Stimulated activated naive CD8-positive, alpha-beta T cell treated with anti-CD3 and anti-CD28 coated beads, Interleukin-15, Interleukin-2, amounts not matched to agents 100 ng/mL and 50 ng/mL, for 24 hours (primary cell): ENCODE measurements around the gene AGBL4.

Experiments used
- H3K27ac Mint-ChIP-seq: one replicate; pipeline ENCODE4 v1.8.0; 2021; ENCODE audit warnings: mild to moderate bottlenecking, mixed read lengths
- H3K27me3 Mint-ChIP-seq: one replicate; pipeline ENCODE4 v1.8.0; 2021; ENCODE audit warnings: mixed read lengths
- H3K36me3 Mint-ChIP-seq: one replicate; pipeline ENCODE4 v1.8.0; 2021; ENCODE audit warnings: low read depth, mixed read lengths
- H3K4me1 Mint-ChIP-seq: one replicate; pipeline ENCODE4 v1.8.0; 2021; ENCODE audit warnings: low read depth, mixed read lengths
- H3K4me3 Mint-ChIP-seq: one replicate; pipeline ENCODE4 v1.8.0; 2021; ENCODE audit warnings: mild to moderate bottlenecking, mixed read lengths
- H3K9me3 Mint-ChIP-seq: one replicate; pipeline ENCODE4 v1.8.0; 2021; ENCODE audit warnings: mixed read lengths

The AGBL4 gene

DNA sequence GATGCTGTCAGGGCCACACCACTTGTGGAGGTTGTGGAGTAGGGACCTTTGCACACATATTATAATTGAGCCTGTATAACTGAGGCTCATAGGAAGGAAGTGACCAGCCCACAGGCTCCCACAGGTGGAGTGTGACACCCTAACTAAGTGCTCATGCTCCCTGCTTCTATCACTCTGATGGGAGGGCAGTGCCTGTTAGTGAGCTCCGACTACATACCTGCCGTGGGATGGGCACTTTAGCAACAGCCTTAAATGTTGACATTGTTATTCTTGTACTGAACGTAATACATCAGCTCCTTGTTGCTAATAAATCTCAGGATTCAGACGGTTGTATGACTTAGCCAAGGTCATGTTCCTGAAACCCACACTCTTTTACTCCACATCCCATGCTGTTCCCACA, 1305.0 kb downstream of the AGBL4 start:
- H3K27me3 Mint-ChIP-seq = no peaks in the 10 kb centered on the region
- H3K4me3 Mint-ChIP-seq = no peak overlapping the region
- H3K36me3 Mint-ChIP-seq = no peaks in the 10 kb centered on the region
- no peaks in the 10 kb centered on the region for H3K9me3 Mint-ChIP-seq
- H3K4me1 Mint-ChIP-seq = peaks cover 4% of the 10 kb centered on the region
- no peak overlapping the region for H3K27ac Mint-ChIP-seq

DNA sequence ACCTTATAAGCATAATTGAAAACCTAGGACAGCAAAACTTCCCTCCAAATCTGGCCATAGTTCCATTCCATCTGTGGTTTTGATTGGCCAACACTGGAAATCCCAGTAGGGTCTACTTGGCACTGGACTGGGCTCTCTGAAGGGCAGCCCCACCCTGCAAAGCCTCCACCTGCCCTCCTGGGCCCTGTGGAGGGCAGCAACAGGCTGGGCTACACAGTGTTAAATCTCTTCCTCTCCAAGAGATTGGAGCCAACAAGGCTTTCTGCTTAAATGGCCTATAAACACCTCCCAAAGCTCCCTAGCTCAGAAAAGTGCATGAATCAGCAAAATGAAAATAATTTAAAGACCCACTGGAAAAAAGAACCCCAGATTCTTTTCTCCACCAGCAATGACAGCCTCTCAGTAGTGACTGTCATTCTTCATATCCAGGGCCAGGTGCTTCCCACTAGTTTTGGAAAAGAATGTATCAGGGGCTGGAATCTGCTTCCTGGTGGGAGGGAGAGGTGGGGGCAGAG, 1305.6 kb downstream of the AGBL4 start:
- no peak overlapping the region for H3K27ac Mint-ChIP-seq
- no peaks in the 10 kb centered on the region for H3K36me3 Mint-ChIP-seq
- no peaks in the 10 kb centered on the region for H3K27me3 Mint-ChIP-seq
- peaks cover 4% of the 10 kb centered on the region for H3K4me1 Mint-ChIP-seq
- H3K4me3 Mint-ChIP-seq = no peak overlapping the region
- no peaks in the 10 kb centered on the region for H3K9me3 Mint-ChIP-seq

DNA sequence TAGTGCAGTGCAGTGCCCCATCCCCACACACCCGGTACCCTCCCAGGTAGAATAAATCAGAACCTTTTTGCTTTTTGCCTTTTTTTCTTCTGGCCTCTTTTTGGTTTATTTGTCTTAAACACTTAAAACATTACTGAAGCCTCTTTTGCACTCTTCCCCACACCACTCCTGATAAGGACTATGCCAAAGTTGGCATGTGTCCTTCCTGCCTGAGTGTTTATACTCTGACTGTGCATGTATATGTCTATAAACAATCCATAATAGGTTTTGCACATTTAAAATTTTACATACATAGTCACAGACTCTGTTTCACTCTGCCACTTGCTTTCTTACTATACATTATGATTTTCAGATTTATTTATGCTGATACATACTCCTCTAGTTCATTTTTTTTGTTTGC, 1306.7 kb downstream of the AGBL4 start:
- H3K4me3 Mint-ChIP-seq = no peak overlapping the region
- no peaks in the 10 kb centered on the region for H3K27me3 Mint-ChIP-seq
- peaks cover 4% of the 10 kb centered on the region for H3K4me1 Mint-ChIP-seq
- H3K9me3 Mint-ChIP-seq = no peaks in the 10 kb centered on the region
- no peak overlapping the region for H3K27ac Mint-ChIP-seq
- H3K36me3 Mint-ChIP-seq = no peaks in the 10 kb centered on the region

DNA sequence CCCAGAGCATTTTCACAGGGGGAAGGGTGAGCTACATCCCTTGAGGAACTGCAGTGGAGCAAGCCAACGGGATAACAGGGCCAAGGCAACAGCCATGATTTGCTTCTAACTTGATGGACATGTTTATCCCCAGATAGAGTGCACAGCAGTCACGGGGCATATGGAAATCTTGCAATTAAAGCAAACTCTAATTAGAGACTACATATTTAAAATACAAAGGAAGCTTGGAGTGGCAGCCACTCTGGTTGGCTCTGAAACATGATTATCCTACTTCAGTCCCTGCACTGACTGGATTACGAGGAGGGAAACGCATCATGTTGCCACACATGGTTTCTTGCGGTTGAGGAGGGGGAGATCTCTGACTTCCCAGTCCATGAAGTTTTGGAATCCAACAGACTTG, 1307.8 kb downstream of the AGBL4 start:
- Mint-ChIP-seq H3K9me3 (no peaks in the 10 kb centered on the region), H3K4me3 (no peak overlapping the region), H3K36me3 (no peaks in the 10 kb centered on the region), H3K4me1 (peaks cover 4% of the 10 kb centered on the region), H3K27me3 (no peaks in the 10 kb centered on the region), H3K27ac (no peak overlapping the region)

DNA sequence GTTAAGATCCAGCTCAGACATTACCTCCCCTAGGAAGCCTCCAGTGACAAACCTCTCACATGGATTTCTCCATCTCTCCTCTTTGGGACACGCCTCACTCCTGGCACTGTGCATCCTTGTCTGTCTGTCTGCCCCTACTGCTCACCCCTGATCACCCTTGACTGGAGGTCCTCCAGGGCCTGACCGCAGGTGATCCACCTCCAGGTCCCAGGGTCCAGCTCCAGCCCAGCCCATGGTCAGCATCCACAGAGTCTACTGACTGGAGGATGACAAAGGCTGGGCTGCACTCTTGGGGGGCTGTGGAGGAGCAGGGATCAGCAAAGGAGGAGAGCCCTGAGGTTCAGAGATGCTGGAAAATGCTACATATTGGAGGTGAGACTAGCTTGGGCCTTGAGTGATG, 1312.8 kb downstream of the AGBL4 start:
- H3K36me3 Mint-ChIP-seq = no peaks in the 10 kb centered on the region
- no peaks in the 10 kb centered on the region for H3K9me3 Mint-ChIP-seq
- no peak overlapping the region for H3K27ac Mint-ChIP-seq
- peaks cover 4% of the 10 kb centered on the region for H3K4me1 Mint-ChIP-seq
- no peak overlapping the region for H3K4me3 Mint-ChIP-seq
- no peaks in the 10 kb centered on the region for H3K27me3 Mint-ChIP-seq

DNA sequence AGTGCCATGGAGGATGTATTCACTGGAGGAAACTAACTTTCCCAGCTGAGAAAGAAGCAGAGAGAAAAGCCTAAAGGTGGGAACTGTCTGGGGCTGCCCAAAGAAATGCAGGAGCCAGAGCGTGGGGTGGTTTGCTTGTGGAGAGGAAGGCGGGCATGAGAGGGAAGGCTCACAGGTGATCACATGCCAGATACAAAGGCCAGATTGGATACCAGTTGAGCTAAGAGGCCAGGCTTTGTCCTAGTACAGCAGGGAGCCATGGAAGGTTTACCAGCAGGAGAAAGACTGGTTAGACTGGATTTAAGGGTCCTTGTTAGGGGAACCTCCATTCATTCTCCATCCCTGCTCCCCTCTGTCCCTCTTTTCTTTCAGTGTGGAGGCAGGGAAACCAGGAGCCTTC, 1313.4 kb downstream of the AGBL4 start:
- Mint-ChIP-seq H3K36me3 (no peaks in the 10 kb centered on the region), H3K27ac (no peak overlapping the region), H3K4me1 (peaks cover 4% of the 10 kb centered on the region), H3K4me3 (no peak overlapping the region), H3K9me3 (no peaks in the 10 kb centered on the region), H3K27me3 (no peaks in the 10 kb centered on the region)

DNA sequence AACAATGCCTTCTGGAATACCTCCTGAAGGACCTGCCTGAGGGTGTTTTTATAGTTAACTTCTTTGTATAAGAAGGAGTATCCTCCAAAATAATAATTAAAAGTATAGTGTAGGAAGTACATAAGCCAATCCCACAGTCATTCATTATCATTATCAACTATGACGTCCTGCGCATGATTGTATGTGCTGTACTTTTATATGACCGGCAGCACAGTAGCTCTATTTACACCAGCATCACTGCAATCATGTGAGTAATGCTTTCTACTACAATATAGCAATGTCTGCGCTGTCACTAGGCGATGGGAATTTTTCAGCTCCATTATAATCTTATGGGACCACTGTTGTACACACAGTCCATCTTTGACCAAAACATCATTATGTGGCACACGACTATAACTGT, 1319.0 kb downstream of the AGBL4 start:
- Mint-ChIP-seq H3K27me3 (peaks cover 19% of the 10 kb centered on the region), H3K27ac (no peak overlapping the region), H3K36me3 (no peaks in the 10 kb centered on the region), H3K4me3 (no peak overlapping the region), H3K9me3 (no peaks in the 10 kb centered on the region), H3K4me1 (no peaks in the 10 kb centered on the region)

DNA sequence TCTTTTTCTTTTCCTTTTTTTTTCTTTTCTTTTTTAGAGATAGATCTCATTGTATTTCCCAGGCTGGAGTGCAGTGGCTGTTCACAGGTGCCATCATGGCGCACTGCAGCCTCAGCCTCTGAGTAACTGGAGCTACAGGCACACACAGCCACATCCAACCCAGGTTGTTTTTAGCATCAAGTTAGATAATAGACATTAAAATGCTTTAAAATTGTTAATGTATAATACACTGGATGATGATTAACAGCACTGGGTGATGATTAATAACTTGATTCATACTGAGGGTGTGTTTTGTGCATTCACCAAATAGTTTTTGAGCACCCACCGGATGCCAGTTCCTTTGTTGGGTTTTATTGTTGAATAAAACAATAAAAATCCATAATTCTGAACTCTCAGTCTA, 1322.3 kb downstream of the AGBL4 start:
- Mint-ChIP-seq H3K4me3 (no peak overlapping the region), H3K9me3 (no peaks in the 10 kb centered on the region), H3K27me3 (peaks cover 30% of the 10 kb centered on the region), H3K27ac (no peak overlapping the region), H3K4me1 (no peaks in the 10 kb centered on the region), H3K36me3 (no peaks in the 10 kb centered on the region)

DNA sequence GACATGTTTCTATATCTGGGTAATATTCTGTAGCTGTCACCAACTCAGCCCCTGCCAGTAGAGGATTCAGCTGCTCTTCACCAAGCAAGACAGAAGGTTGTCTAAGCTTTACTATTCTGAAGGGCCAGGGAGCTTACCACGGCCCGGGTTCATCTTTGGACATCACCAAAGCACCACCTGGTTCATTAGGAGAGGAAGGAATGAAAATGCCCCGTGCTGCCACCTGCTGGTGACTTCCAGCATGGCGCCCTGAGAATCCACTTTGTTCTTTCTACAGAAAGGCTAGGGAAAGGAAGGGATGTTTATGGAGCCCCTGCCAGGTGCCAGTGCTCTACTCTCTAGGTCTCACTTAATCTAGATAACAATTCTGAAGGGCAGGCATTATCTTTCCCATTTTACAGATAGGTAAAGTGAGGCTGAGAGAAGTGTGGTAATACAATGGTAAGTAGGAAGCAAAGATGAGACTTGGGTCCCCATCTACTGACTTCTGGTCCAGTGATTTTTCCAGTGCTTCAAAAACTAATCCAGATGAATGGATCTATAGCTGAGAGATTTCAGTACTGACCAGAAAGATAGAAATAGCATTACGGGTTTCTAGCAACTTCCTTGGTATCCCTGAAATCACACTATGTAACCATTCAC, 1326.6 kb downstream of the AGBL4 start:
- no peaks in the 10 kb centered on the region for H3K4me1 Mint-ChIP-seq
- peaks cover 25% of the 10 kb centered on the region for H3K27me3 Mint-ChIP-seq
- H3K4me3 Mint-ChIP-seq = no peak overlapping the region
- no peak overlapping the region for H3K27ac Mint-ChIP-seq
- H3K36me3 Mint-ChIP-seq = no peaks in the 10 kb centered on the region
- H3K9me3 Mint-ChIP-seq = no peaks in the 10 kb centered on the region

DNA sequence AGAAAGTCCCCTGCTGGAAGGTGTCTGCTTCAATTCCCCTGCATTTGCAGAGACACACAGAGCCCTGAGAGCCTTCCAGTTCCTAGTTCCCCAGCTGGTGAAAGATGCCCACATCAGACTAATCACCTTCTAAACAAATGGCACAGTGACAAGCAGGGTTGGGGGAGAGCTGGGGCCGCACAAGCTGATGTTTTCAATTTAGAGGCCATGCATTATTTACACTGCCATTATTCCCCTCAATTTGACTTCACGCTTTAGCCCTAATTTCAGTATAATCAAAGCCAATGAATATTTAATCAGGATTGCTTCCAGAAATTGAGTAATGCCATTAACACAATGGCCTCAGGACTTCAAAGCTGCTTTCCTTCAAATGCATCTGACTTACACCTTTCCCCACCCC, 1328.6 kb downstream of the AGBL4 start:
- peaks cover 16% of the 10 kb centered on the region for H3K27me3 Mint-ChIP-seq
- no peaks in the 10 kb centered on the region for H3K9me3 Mint-ChIP-seq
- H3K4me3 Mint-ChIP-seq = no peak overlapping the region
- no peak overlapping the region for H3K27ac Mint-ChIP-seq
- H3K36me3 Mint-ChIP-seq = no peaks in the 10 kb centered on the region
- H3K4me1 Mint-ChIP-seq = no peaks in the 10 kb centered on the region

DNA sequence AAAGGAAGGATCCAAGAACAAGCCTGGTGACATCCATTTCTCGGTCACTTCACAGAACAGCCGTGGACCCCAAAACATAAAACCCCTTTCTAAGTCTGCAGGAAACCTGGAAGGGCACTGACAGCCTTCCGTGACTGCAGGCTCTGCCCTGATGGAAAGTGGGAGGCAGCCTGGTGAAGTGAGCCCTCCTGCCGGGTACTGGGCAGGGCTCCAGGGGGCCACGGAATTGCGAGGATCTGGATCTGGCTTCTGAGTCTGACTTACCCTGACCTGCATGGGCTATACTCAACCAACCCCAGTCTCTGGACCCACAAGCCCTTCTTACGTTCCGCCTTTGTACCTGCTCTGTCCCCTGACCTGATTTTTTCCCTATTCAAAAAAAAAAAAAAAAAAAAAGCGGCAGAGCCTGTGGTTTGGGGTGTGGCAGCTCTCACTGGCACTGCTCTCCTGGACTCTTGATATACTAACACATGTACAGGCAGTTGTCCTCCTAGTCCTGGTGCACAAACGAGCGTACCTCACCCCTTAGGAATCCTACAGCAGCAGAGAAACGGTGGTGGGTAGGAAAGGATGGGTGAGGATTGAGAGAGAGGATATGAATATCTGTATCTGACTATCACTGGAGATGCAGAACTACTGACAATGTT, 1330.0 kb downstream of the AGBL4 start:
- no peaks in the 10 kb centered on the region for H3K36me3 Mint-ChIP-seq
- peaks cover 13% of the 10 kb centered on the region for H3K27me3 Mint-ChIP-seq
- H3K4me3 Mint-ChIP-seq = no peak overlapping the region
- H3K9me3 Mint-ChIP-seq = no peaks in the 10 kb centered on the region
- H3K27ac Mint-ChIP-seq = no peak overlapping the region
- no peaks in the 10 kb centered on the region for H3K4me1 Mint-ChIP-seq

DNA sequence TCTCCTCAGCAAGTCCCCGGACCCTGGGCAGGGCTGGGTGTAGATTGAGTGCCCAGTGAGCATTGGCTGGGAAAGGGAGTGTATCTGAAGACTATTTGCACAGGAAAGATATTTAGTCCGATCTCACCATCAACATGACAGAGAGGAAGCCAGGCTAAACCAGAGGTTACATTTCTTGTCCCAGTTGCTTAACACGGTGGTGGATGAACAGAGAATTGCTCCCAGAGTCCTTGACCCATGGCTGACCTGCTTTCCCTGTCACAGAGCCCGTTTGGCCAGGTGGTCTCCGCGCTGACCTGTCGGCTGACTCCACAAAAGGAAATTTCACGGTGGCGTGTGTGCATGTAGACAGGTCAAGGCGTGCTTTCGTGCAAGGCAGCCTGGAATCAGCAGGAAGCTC, 1330.6 kb downstream of the AGBL4 start:
- no peak overlapping the region for H3K27ac Mint-ChIP-seq
- peaks cover 12% of the 10 kb centered on the region for H3K27me3 Mint-ChIP-seq
- H3K4me3 Mint-ChIP-seq = no peak overlapping the region
- H3K36me3 Mint-ChIP-seq = no peaks in the 10 kb centered on the region
- H3K9me3 Mint-ChIP-seq = no peaks in the 10 kb centered on the region
- H3K4me1 Mint-ChIP-seq = no peaks in the 10 kb centered on the region

DNA sequence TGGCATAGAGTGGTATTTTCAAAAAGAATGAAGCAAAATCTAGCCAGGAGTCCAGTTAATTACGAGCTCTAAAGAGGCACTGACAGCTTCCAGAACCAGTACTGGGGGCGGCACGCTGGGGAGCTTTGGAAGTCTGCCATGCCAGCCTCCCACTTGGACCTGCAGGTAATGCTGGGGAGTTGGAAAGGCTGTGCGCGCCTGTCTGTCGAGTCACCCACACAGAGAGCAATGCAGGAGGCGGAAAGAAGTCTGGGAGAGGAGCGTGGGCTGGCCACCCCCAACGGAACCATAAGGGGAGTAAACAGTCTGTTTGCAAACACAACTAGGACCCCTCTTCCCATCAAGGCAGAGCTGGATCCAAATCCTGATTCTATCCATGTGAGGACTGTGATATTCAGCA, 1331.5 kb downstream of the AGBL4 start:
- H3K27ac Mint-ChIP-seq = no peak overlapping the region
- H3K27me3 Mint-ChIP-seq = peaks cover 9% of the 10 kb centered on the region
- no peaks in the 10 kb centered on the region for H3K36me3 Mint-ChIP-seq
- no peaks in the 10 kb centered on the region for H3K4me1 Mint-ChIP-seq
- no peak overlapping the region for H3K4me3 Mint-ChIP-seq
- no peaks in the 10 kb centered on the region for H3K9me3 Mint-ChIP-seq

DNA sequence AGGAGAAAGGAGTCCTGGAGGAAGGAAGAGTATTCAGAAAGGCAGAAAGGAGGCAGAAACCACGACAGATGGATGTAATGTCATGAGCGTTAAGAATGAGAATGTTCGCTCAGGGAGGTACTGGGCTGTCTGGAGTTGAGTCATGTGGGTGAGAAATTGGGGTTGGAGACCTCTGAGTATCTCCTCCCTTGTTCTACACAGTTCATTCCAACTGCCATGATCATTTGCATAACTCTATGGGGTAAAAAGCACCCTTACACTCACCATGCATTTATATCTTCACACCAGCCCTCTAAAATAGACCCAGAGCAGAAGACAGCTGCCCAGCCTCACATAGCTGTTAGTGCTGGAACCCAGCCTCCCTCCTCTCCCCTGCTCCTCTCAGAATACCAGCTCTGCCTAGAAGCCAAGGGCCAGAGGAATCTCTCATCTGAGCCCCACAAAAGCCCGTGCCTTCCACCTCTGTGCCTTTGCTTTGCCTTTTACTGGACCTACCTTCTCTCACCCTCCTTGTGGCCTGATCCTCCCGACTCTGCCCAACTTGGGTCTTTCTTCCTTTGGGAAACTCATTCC, 1332.2 kb downstream of the AGBL4 start:
- H3K4me1 Mint-ChIP-seq = no peaks in the 10 kb centered on the region
- no peak overlapping the region for H3K4me3 Mint-ChIP-seq
- no peak overlapping the region for H3K27ac Mint-ChIP-seq
- H3K36me3 Mint-ChIP-seq = no peaks in the 10 kb centered on the region
- H3K27me3 Mint-ChIP-seq = peaks cover 4% of the 10 kb centered on the region
- H3K9me3 Mint-ChIP-seq = no peaks in the 10 kb centered on the region

DNA sequence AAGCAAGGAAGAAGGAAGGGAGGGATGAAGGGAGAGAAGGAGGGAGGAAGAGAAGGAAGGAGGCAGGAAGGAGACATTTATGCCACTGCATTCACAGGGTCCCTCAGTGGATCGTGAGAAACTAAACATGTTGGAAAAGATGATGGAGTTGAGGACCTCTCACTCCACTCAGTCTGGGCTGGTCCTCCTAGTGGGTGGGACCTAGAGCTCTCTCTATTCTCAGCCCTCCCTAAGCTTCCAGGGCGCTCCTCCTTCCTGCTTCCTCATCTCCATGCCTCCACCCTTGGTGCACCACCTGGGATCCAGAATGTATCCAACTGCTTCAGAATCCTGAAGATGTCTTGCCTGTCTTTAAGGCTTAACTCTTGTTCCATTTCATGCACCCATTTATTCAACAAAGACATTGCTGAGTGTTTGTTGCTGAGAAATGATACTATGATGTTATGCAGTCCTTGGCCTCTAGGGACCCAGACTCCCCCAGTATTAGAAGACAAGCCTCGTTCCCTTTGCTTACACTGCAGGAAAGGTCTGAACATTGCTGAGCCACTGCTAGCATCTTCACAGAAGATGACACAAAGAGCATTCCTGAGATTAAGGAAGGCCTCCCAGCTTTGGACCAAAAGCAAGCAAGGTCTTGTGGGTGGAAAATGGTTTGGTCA, 1335.5 kb downstream of the AGBL4 start:
- Mint-ChIP-seq H3K9me3 (no peaks in the 10 kb centered on the region), H3K4me1 (no peaks in the 10 kb centered on the region), H3K36me3 (no peaks in the 10 kb centered on the region), H3K4me3 (no peak overlapping the region), H3K27me3 (peaks cover 4% of the 10 kb centered on the region), H3K27ac (no peak overlapping the region)
